Lower lobe of right lung (tissue), 2 donors: Measurements from ENCODE around the gene PHF12. TPM values are rescaled to one million over a fixed set of nuclear protein-coding genes. Genes with fewer than 3 reads are reported as not detected.

Experiments used
- ATAC-seq, 2 donors: fragments of 200-7000 bp; cut with Tn5 transposase; one replicate each; pipeline ENCODE4 v1.9.1; 2020 to 2022; ENCODE audit warnings: mild to moderate bottlenecking in 2 of 2, moderate library complexity in 2 of 2
- DNase-seq: peaks from one replicate; pipeline ENCODE4 v3.0.0-alpha.2; 2020
- H3K27ac ChIP-seq: fragments of 200-600 bp; one replicate; pipeline ENCODE4 v1.8.0; 2022
- H3K27me3 ChIP-seq: fragments of 200-600 bp; one replicate; pipeline ENCODE4 v1.8.0; 2022; ENCODE audit warnings: low read depth
- H3K36me3 ChIP-seq: fragments of 200-600 bp; one replicate; pipeline ENCODE4 v1.8.0; 2022; ENCODE audit warnings: mild to moderate bottlenecking
- H3K4me1 ChIP-seq: fragments of 200-600 bp; one replicate; pipeline ENCODE4 v1.8.0; 2022
- H3K4me3 ChIP-seq: fragments of 200-600 bp; one replicate; pipeline ENCODE4 v1.8.0; 2022; ENCODE audit warnings: mild to moderate bottlenecking
- H3K9me3 ChIP-seq: fragments of 200-600 bp; one replicate; pipeline ENCODE4 v1.8.0; 2022
- intact Hi-C: fragments of 100-400 bp; cut with DNase I; formaldehyde crosslinking; loops from one replicate; pipeline ENCODE4 v1.11.0; 2022
- total RNA-seq: library from RNA; stranded (reverse); fragmentation: NEBNext Ultra II Directional; extraction: Animal tissue kit (Norgen Biotek cat#: 25700); gene quantifications from one replicate; pipeline ENCODE4 v1.2.1, GENCODE V29; 2021
- TF ChIP-seq, protein P1 (sequence below): fragments of 200-600 bp; IDR thresholded peaks from one replicate; pipeline ENCODE4 v1.8.0; 2022; ENCODE audit warnings: antibody characterized with exemption, mild to moderate bottlenecking
- donor health status: DM: no; HTN: yes; CAD: no; lungs with severe emphysema.

Gene PHF12
- total RNA-seq, 1 donor from 2014 or later: 36.2 TPM

DNA sequence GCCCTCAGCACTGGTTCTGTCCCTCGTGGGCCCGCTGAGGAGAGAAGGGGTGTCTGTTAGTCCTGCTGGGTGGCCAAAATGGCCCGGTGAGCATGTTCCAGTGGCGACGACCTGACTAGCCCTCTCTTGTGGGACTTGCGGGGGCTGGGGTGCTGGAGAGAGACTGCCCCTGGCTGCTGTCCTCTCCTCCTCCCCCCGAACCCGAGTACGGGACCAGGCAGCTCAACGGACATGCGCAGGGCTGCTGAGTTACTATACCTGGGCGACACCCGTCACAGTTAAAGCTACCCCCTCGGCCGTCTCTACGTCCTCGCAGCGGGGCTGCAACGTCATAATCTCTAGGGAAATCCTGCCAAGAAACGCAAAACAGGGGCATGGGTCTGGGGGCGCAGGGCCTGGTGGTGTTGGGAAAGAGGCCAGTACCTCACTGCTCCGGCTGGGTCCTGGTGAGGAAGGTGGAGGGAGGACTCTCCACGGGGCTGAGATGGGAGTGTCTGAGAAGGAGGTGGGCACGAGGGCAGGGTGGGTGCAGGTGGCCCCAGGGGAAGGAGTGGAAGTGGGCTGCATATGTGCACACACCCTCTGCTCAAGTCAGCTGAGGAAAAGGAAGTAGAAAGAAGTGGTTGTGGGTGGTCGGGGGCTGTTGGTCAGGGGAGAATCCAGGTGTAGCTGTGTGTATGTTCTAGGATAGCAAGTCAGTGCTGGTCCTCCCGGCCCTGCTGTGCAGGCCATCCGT, 67.2 kb downstream of the PHF12 start:
- H3K4me1 ChIP-seq: no peaks in the 10 kb centered on the region
- H3K9me3 ChIP-seq: no peaks in the 10 kb centered on the region
- no peak for DNase-seq
- H3K36me3 ChIP-seq: peaks cover 93% of the 10 kb centered on the region
- intact Hi-C loops: no loop called here
- H3K4me3 ChIP-seq: no peak overlapping the region
- H3K27ac ChIP-seq: no peak overlapping the region
- ATAC-seq: no peak
- no peaks in the 10 kb centered on the region for H3K27me3 ChIP-seq
- TF ChIP-seq, protein P1, sequence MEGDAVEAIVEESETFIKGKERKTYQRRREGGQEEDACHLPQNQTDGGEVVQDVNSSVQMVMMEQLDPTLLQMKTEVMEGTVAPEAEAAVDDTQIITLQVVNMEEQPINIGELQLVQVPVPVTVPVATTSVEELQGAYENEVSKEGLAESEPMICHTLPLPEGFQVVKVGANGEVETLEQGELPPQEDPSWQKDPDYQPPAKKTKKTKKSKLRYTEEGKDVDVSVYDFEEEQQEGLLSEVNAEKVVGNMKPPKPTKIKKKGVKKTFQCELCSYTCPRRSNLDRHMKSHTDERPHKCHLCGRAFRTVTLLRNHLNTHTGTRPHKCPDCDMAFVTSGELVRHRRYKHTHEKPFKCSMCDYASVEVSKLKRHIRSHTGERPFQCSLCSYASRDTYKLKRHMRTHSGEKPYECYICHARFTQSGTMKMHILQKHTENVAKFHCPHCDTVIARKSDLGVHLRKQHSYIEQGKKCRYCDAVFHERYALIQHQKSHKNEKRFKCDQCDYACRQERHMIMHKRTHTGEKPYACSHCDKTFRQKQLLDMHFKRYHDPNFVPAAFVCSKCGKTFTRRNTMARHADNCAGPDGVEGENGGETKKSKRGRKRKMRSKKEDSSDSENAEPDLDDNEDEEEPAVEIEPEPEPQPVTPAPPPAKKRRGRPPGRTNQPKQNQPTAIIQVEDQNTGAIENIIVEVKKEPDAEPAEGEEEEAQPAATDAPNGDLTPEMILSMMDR: no peak

DNA sequence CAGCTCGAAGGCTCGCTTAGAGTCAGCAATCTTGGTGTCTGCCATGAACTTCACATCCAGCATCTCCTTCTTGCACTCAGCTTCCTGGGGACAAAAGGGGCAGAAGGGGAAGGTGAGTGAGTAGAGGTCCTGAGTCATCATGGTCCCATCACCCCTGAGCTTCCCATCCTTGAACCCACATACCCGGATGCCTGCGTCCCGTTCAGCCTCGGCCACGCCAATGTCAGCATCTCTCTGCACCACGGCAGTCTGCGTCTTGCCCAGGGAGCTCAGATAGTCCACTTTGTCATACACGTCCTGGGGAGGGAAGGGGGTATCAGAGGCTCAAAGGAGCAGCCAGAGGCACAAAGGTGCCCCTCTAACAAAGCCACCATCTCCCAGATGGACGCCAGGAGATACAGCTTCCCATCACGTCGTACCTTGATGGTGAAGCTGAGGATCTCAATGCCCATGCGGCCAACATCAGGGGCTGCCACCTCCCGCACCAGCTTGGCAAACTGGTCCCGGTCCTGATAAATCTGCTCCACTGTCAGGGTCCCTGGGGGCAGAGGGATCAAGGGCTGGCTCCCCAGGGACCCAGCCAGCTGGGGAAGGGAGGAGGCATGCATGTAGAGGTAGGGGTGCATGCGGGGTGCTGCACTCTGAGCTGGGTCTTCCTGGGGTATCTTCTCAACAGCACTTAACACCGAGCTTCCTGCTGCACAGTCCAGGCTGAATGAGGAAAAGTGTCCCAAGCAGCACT, 69.0 kb downstream of the PHF12 start:
- H3K36me3 ChIP-seq: peaks cover 95% of the 10 kb centered on the region
- ATAC-seq (no peak), DNase-seq (no peak)
- TF ChIP-seq, protein P1: no peak
- H3K27ac ChIP-seq: no peak overlapping the region
- H3K4me1 ChIP-seq: no peaks in the 10 kb centered on the region
- no peaks in the 10 kb centered on the region for H3K27me3 ChIP-seq
- H3K4me3 ChIP-seq: no peak overlapping the region
- intact Hi-C loops: no loop called here
- no peaks in the 10 kb centered on the region for H3K9me3 ChIP-seq

DNA sequence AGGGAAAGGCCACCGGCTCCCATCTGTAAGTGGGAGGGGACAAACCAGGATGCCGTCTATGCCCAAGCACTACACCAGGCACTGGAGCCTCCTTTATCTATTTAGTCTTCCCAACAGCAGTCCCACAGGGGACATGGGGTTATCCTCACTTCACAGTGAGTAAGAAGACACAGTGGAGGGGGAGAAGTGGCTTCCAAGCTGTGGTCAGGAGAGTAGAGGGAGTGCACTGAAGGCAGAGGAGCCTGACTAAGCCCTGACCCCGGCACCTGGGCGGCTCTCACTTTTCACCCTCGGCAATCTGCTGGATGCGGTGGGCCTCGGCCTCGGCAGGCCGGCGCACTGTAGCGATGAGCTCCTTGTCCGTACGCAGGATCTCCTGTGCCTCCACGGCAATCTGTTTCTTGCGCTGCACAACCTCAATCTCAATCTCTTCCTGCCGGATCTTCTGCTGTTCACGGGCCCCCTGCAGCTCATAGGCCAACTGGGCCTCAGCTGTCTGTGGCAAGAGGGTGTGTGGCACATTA, 69.7 kb downstream of the PHF12 start:
- no peaks in the 10 kb centered on the region for H3K27me3 ChIP-seq
- DNase-seq (no peak), ATAC-seq (no peak)
- no peaks in the 10 kb centered on the region for H3K4me1 ChIP-seq
- TF ChIP-seq, protein P1: no peak
- no peaks in the 10 kb centered on the region for H3K9me3 ChIP-seq
- H3K27ac ChIP-seq: no peak overlapping the region
- peaks cover 89% of the 10 kb centered on the region for H3K36me3 ChIP-seq
- intact Hi-C loops: no loop called here
- no peak overlapping the region for H3K4me3 ChIP-seq

DNA sequence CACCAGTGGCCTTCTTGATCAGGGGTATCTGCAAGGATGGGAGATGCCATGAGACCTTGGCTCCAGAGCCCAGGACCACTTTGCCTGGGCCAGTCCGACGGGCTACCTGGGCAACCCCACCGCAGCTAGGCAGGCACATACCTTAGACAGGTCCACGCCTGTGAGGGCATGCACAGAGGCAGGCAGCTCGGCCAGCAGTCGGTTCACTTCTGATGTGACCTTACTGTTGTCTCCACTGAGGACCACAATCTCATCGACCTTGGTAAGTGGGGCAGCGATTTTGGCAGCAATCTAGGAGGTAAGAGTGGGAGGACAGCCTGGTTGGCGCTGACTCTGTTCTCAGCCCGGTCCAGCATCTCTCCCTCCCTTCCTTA, 70.8 kb downstream of the PHF12 start:
- DNase-seq (peak; percentile 35), ATAC-seq (no peak)
- Histone ChIP-seq H3K9me3 (no peaks in the 10 kb centered on the region), H3K4me3 (no peak overlapping the region), H3K27me3 (no peaks in the 10 kb centered on the region), H3K27ac (no peak overlapping the region), H3K4me1 (no peaks in the 10 kb centered on the region), H3K36me3 (peaks cover 79% of the 10 kb centered on the region)
- intact Hi-C loops: no loop called here
- TF ChIP-seq, protein P1: no peak

DNA sequence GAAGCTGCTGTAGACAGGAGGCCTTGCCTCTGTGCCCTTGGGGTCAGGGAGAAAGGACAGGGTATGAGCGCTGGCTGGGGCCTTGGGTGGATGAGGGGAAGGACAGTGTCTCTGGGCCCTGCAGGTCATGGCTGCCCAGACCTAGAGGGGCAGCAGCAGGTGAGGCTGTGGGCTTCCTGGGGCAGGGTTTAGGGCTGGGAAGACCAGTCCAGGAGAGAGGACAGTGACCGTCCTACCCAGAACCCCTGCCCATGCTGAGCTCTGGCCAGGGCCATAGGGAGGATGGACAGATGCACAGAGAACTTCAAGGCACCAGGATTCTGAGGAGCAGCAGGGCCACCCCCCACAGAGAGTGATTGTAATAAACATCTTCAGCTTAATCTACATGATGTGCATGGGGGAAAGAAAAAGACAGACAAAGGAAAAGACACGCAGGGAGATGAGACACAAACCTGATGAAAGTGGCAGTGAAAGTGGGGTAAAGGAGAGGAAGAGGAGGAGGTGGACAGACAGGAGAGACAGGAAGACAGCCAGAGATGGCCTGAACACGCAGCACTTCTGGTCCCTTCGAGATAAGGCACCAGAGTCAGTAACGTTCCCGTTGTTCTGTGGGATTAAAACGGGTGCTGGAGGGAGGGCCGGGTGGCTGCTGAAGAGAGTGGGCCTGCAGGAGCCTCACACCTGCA, 71.3 kb downstream of the PHF12 start:
- no peaks in the 10 kb centered on the region for H3K4me1 ChIP-seq
- ATAC-seq: no peak
- intact Hi-C loops: no loop called here
- H3K27ac ChIP-seq: no peak overlapping the region
- H3K27me3 ChIP-seq: no peaks in the 10 kb centered on the region
- H3K36me3 ChIP-seq: peaks cover 73% of the 10 kb centered on the region
- TF ChIP-seq, protein P1: no peak
- H3K9me3 ChIP-seq: no peaks in the 10 kb centered on the region
- no peak overlapping the region for H3K4me3 ChIP-seq
- DNase-seq: no peak
